Measurements from ENCODE around the gene HGFAC.

Gene HGFAC

DNA sequence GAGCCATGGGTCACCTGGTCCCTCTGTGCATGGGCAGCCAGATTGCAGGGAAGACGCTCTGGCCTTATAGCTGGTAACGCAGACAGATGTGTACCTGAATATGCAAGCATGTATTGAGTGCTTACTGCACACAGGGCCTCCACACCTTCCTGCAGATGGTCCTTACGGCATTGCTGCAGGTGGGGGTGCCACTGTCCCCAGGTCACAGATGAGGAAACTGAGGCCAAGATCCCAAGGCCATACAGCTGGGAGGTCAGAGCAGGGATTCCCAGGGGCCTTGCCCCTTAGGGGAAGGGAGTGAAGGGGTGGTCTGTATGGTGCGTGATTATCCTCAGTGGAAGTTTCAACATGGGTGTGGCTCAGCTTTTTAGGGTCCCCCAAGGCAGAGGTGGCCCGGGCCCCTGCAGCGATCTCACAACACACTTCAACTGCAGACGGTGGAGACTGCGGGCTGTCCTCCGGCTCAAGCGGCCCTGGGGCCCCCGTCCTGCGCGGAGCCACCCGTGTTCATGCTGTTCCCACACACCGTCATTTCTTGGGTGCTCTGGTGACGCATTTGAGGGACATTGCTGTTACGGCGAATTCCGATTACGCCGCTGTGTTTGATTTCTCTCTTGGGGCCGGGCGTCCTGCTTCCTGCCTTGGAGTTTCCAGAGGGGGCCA lies 29.5 kb downstream of the HGFAC start:
- TF ChIP-seq, protein P1, sequence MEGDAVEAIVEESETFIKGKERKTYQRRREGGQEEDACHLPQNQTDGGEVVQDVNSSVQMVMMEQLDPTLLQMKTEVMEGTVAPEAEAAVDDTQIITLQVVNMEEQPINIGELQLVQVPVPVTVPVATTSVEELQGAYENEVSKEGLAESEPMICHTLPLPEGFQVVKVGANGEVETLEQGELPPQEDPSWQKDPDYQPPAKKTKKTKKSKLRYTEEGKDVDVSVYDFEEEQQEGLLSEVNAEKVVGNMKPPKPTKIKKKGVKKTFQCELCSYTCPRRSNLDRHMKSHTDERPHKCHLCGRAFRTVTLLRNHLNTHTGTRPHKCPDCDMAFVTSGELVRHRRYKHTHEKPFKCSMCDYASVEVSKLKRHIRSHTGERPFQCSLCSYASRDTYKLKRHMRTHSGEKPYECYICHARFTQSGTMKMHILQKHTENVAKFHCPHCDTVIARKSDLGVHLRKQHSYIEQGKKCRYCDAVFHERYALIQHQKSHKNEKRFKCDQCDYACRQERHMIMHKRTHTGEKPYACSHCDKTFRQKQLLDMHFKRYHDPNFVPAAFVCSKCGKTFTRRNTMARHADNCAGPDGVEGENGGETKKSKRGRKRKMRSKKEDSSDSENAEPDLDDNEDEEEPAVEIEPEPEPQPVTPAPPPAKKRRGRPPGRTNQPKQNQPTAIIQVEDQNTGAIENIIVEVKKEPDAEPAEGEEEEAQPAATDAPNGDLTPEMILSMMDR (conservative IDR thresholded peaks at IDR 0.05), result no peak
- no peak overlapping the region for H3K27ac ChIP-seq

DNA sequence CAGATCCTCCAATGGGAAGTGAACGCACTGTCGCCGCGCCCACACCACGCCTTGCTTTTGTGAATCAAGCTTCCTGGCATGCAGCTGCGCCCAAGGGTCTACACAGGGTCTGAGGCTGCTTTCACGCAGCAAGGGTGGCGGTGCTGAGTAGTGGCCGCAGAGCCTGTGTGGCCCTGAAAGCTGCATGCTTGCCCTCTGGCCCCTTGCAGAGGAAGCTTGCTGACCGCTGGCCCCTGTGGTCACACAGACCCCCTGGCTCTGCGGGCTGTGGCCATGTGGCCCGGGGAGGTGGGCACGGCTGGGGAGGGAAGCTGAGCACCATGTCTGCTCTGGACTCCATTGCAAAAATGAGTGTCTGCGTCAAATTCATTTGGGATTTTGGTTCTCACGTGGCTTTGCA lies 30.1 kb downstream of the HGFAC start:
- TF ChIP-seq, protein P1 (conservative IDR thresholded peaks at IDR 0.05), result no peak
- H3K27ac ChIP-seq, result no peak overlapping the region

DNA sequence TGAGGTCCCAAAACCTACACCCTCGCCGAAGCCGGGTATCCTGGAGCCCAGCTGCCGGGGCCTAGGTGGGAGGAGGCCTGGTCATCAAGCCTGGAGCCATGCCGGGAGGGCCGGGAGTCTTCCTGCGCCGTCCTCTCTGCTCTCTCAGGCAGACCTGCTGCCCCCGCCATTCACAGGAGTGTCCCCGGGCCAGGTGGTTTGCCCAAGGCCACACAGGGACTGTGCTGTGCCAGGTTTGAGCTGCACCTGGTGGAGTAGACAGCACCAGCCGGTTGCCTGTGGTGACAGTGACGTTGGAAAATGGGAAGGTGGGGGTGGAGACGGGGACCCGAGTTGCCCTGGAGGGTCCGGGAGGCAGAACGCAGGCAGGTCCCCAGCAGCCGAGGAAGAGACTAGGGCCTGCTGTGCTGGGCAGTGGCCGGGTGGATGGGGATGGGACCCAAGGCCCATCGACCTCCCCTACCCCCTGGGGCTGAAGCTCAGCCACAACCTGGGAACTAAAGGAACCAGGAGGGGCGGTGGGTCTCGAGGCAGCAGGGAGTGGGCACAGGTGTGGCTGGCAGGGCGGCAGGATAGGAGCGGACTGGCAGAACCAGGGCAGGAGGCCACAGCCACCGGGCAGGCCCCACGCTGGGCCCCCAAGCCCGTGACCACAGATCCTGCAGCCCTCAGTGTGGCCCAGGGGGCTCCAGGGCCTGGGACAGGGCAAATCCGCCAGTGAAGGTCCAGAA lies 30.8 kb downstream of the HGFAC start:
- TF ChIP-seq, protein P1 (conservative IDR thresholded peaks at IDR 0.05), result no peak
- no peak overlapping the region for H3K27ac ChIP-seq

DNA sequence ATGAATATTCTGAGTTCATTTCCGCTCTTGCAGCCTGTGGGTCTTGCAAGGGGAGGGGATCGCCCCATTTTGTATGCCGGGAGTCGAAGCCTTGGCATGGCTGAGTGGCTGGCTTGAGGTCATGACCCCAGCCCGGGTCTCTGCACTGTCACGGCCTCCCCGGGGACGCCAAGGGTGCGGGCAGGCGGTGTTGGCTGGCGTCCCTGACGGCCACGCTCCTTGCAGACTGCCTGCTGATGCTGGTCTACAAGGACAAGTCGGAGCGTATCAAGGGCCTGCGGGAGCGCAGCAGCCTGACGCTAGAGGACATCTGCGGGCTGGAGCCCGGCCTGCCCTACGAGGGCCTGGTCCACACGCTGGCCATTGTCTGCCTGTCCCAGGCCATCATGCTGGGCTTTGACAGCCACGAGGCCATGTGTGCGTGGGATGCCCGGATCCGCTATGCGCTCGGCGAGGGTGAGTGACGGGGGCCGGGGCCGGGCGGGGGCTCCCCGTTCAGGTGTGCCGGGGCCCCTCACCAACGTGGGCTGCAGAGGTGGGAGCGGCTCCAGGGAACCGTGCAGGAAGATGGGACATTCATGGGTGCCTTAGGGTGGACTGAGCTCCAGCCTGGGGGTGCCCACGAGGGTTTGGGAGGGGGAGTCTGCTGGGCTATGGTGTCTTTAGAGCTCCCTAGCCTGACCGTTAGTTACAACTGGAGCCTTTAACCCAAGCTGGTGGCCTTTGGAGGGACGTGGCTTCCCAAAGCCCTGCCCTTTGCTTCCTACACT lies 31.6 kb downstream of the HGFAC start:
- H3K27ac ChIP-seq, result no peak overlapping the region
- TF ChIP-seq, protein P1 (conservative IDR thresholded peaks at IDR 0.05), result no peak

DNA sequence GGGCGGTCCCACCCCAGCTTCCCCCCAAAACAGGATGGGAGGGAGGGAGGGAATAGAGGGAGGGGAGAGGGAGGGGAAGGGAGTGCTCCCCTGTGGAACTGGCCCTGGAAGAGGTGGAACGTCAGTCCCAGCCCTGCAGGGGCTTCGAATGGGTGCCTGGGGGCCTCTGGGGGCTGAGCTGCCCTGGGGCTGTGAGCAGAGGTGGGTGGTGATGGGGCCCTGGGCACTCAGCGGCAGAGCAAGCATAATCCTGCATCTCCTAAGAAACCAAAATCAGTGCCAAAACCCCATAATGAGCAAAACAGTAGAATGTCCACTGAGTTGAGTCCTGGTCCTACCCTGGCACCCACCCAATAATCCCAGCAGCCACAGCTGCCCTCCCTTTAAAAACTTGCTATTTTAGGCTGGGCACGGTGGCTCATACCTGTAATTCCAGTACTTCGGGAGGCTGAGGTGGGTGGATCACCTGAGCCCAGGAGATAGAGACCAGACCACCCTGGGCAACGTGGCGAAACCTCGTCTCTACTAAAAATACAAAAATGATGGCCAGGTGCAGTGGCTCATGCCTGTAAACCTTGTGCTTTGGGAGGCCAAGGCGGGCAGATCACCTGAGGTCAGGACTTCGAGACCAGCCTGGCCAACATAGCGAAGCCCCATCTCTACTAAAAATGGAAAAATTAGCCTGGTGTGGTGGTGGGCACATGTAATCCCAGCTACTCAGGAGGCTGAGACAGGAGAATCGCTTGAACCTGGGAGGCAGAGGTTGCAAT lies 32.4 kb downstream of the HGFAC start:
- TF ChIP-seq, protein P1 (conservative IDR thresholded peaks at IDR 0.05), result no peak
- no peak overlapping the region for H3K27ac ChIP-seq

DNA sequence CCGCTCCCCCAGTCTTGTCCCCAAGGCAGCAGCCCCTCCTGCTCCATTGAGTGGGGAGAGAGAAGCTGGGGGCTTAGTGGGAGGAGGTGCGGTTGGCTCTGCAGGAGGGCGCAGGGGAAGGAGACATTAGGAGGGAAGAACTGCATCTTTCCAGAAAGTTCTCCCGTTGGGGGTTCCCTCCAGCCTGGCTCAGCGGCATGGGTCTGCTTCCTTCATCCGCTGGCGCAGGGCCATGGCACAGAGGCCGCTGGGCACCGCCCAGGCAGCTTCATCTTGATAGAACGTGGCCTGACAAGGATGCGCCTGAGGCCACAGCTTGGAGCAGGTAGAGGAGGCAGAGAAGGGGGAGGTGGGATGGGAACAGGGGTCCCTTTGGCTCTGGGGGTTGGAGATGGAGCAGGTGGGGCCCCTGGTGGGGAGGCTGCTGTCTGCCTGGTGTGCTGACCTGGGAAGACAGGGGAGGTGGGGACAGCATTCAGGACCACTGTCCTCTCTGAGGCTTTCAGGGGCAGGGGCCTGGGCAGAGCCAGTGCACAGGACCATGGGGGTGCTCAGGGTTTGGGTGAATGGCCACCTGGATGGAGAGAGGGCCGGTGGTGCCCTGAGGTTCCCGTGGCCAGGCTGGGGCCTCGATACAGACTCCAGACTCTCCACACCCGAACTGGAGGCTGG lies 33.4 kb downstream of the HGFAC start:
- no peak overlapping the region for H3K27ac ChIP-seq
- TF ChIP-seq, protein P1 (conservative IDR thresholded peaks at IDR 0.05), result no peak
